Measurements from ENCODE around the gene NPY1R.

- TF ChIP-seq PAX5 (IDR thresholded peaks at IDR 0.05; ENCODE audit: insufficient read depth, low read length, severe bottlenecking) (no peak), POLR2A (IDR thresholded peaks at IDR 0.05; ENCODE audit: low read depth, low read length) (no peak), POLR2AphosphoS5 (IDR thresholded peaks at IDR 0.05; ENCODE audit: low read depth, low read length) (no peak), TAF1 (IDR thresholded peaks at IDR 0.05; ENCODE audit: low read depth, low read length) (no peak), SPI1 (IDR thresholded peaks at IDR 0.05; ENCODE audit: low read depth, low read length) (no peak)
Measured at GRCh38 chr4:163303069-163303468, 29.3 kb downstream of the NPY1R start.
